H1 (cell line): ENCODE data around the gene MAGIX. TPM values are rescaled to one million over a fixed set of nuclear protein-coding genes. Genes with fewer than 3 reads are reported as not detected.

Source experiments
- GABPA ChIP-seq: IDR thresholded peaks from 2 replicates; pipeline ENCODE4 v1.6.1; 2011; ENCODE audit warnings: mild to moderate bottlenecking, low read length, moderate library complexity, borderline replicate concordance; ENCODE audit not compliant: insufficient read depth
- HDAC6 ChIP-seq: IDR thresholded peaks from one replicate; pipeline ENCODE4 v1.7.1; 2012; ENCODE audit warnings: low read depth, mild to moderate bottlenecking, inconsistent platforms, low read length, moderate library complexity
- KDM5A ChIP-seq: fragments of 200-600 bp; IDR thresholded peaks from 2 replicates; pipeline ENCODE4 v1.7.1; 2012; ENCODE audit warnings: mild to moderate bottlenecking, low read length, inconsistent platforms, mixed read lengths
- TAF1 ChIP-seq: IDR thresholded peaks from 2 replicates; pipeline ENCODE4 v1.6.1; 2011; ENCODE audit warnings: mild to moderate bottlenecking, low read depth, low read length
- YY1 ChIP-seq: IDR thresholded peaks from 2 replicates; pipeline ENCODE4 v1.6.1; 2011; ENCODE audit warnings: low read depth, mild to moderate bottlenecking, low read length
- polyA plus RNA-seq, 7 experiments: library from polyadenylated mRNA; depleted of rRNA in 3 of 7; stranded (reverse) in 5 of 7; unstranded in 2 of 7; fragments of >200 nt in 5 of 7; fragments of 200-250 nt in 2 of 7; gene quantifications; 1 replicate in 5 of 7; 2 replicates in 1 of 7; 4 replicates in 1 of 7; pipeline versions ENCODE4 v1.2.1 to v1.2.3, GENCODE V29; 2011 to 2013; ENCODE audit warnings: missing spikeins in 2 of 7, mixed read lengths in 2 of 7
- total RNA-seq: library from RNA; stranded (reverse); fragmentation: NEBNext Ultra II Directional; extraction: Animal tissue kit (Norgen Biotek cat#: 25700); gene quantifications from 2 replicates; pipeline ENCODE4 v1.2.1, GENCODE V29; 2021
- TF ChIP-seq, protein P1 (sequence below): IDR thresholded peaks from 2 replicates; pipeline ENCODE4 v1.6.1; 2012; ENCODE audit warnings: inconsistent platforms
- TF ChIP-seq, protein P2 (sequence below): IDR thresholded peaks from 2 replicates; pipeline ENCODE4 v1.6.1; 2012; ENCODE audit warnings: low read length, inconsistent platforms

MAGIX gene
- total and polyA plus RNA-seq, 2 of the 8 experiments (the other 6 are each of a cell fraction or from before 2014, with no cell fraction given) = 0.37 to 1.1 TPM

DNA sequence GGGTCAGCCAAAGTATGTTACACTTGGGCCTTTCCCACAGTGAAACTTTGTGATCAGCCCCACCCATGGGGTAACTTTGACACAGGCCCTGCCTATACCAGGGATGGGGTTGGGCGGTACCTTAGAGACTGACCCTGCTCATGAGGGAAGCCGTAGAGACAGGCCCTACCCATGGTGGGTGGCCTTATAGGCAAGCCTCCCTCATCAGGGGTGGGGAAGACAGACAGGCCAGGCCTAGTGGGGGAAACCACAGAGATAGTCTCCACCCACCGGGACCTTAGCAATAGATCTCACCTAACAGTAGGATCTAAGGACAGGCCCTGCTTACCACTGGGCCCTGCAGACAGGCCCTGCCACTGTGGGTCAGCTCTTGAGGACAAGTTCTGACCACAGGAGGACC is 16.0 kb downstream of the MAGIX start (continued):
- TF ChIP-seq HDAC6 = no peak
- no peak for TF ChIP-seq GABPA
- TF ChIP-seq, protein P1, sequence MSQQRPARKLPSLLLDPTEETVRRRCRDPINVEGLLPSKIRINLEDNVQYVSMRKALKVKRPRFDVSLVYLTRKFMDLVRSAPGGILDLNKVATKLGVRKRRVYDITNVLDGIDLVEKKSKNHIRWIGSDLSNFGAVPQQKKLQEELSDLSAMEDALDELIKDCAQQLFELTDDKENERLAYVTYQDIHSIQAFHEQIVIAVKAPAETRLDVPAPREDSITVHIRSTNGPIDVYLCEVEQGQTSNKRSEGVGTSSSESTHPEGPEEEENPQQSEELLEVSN = no peak
- TF ChIP-seq, protein P2, sequence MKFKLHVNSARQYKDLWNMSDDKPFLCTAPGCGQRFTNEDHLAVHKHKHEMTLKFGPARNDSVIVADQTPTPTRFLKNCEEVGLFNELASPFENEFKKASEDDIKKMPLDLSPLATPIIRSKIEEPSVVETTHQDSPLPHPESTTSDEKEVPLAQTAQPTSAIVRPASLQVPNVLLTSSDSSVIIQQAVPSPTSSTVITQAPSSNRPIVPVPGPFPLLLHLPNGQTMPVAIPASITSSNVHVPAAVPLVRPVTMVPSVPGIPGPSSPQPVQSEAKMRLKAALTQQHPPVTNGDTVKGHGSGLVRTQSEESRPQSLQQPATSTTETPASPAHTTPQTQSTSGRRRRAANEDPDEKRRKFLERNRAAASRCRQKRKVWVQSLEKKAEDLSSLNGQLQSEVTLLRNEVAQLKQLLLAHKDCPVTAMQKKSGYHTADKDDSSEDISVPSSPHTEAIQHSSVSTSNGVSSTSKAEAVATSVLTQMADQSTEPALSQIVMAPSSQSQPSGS = no peak
- no peak for TF ChIP-seq YY1
- no peak for TF ChIP-seq TAF1
- no peak for TF ChIP-seq KDM5A
